SU-DHL-6 (cell line): ENCODE data around the gene DDX28.
A peak's percentile ranks its signal among the peaks of the same experiment; 100 is the strongest.

Experiments used
- H2AFZ ChIP-seq: fragments of 200-600 bp; sonication (generic); 2 replicates; pipeline ENCODE4 v1.6.1; 2014; ENCODE audit warnings: low read depth, mild to moderate bottlenecking, moderate library complexity, mixed read lengths, antibody characterized with exemption, low read length; ENCODE audit not compliant: severe bottlenecking
- H3F3A ChIP-seq: fragments of 200-600 bp; shearing (Covaris generic); 2 replicates; pipeline ENCODE4 v1.6.0; 2016; ENCODE audit warnings: antibody characterized with exemption, mild to moderate bottlenecking; ENCODE audit not compliant: insufficient read depth
- H3K27ac ChIP-seq: fragments of 200-600 bp; sonication (generic); 2 replicates; pipeline ENCODE4 v1.5.1; 2016; ENCODE audit warnings: low read depth, mild to moderate bottlenecking, low read length, moderate library complexity, mixed read lengths
- H3K27me3 ChIP-seq: fragments of 200-600 bp; sonication (generic), shearing (Covaris generic); 2 replicates; pipeline ENCODE4 v1.6.0; 2014; ENCODE audit warnings: mild to moderate bottlenecking, low read length
- H3K36me3 ChIP-seq: fragments of 200-600 bp; sonication (generic); 2 replicates; pipeline ENCODE4 v1.6.1; 2014; ENCODE audit warnings: mild to moderate bottlenecking, low read length, mixed read lengths
- H3K4me2 ChIP-seq: fragments of 300-600, 200-600 bp; shearing (Covaris generic), sonication (generic); 2 replicates; pipeline ENCODE4 v1.6.0; 2014; ENCODE audit warnings: low read length, low read depth, mild to moderate bottlenecking; ENCODE audit not compliant: poor library complexity, severe bottlenecking
- H3K4me3 ChIP-seq: fragments of 200-600 bp; sonication (generic); 2 replicates; pipeline ENCODE4 v1.5.1; 2014; ENCODE audit warnings: antibody characterized with exemption, low read length, mild to moderate bottlenecking, mixed read lengths; ENCODE audit not compliant: insufficient read depth, poor library complexity, severe bottlenecking
- H3K79me2 ChIP-seq: fragments of 200-600 bp; sonication (generic); 2 replicates; pipeline ENCODE4 v1.6.1; 2014; ENCODE audit warnings: mild to moderate bottlenecking, low read length, moderate library complexity; ENCODE audit not compliant: insufficient read depth
- H3K9ac ChIP-seq: fragments of 200-600 bp; sonication (generic); 2 replicates; pipeline ENCODE4 v1.7.0; 2014; ENCODE audit warnings: mild to moderate bottlenecking, low read length
- H3K9me2 ChIP-seq: fragments of 200-600 bp; sonication (generic); replicated peaks from 2 replicates; pipeline ENCODE4 v1.6.1; 2014; ENCODE audit warnings: low read length; ENCODE audit not compliant: insufficient read depth
- H3K9me3 ChIP-seq: fragments of 200-600 bp; sonication (generic); 2 replicates; pipeline ENCODE4 v1.6.1; 2014; ENCODE audit warnings: low read length, mixed read lengths; ENCODE audit not compliant: insufficient read depth
- H4K20me1 ChIP-seq: fragments of 200-600 bp; sonication (generic); 2 replicates; pipeline ENCODE4 v1.6.1; 2014; ENCODE audit warnings: low read depth, mild to moderate bottlenecking, antibody characterized with exemption, low read length, moderate library complexity, mixed read lengths
- CTCF ChIP-seq: fragments of 200-600 bp; sonication (generic); IDR thresholded peaks from one replicate; pipeline ENCODE4 v1.5.1; 2017; ENCODE audit warnings: antibody characterized with exemption, mild to moderate bottlenecking, low read length, moderate library complexity; ENCODE audit not compliant: insufficient read depth, poor library complexity, severe bottlenecking
- EZH2phosphoT487 ChIP-seq: fragments of 200-600 bp; sonication (generic), shearing (Covaris generic); conservative IDR thresholded peaks from 2 replicates; pipeline ENCODE4 v1.6.1; 2018; ENCODE audit warnings: mild to moderate bottlenecking, antibody characterized with exemption, low read length, moderate library complexity, mixed read lengths

DDX28 gene

GRCh38 chr16:68022278-68022727 is 729 bp downstream of the DDX28 start:
- peak overlapping the region; percentile 87 for H3K9ac ChIP-seq
- H3K4me2 ChIP-seq, result peak overlapping the region; percentile 92
- no peaks in the 10 kb centered on the region for H3K36me3 ChIP-seq
- no peak for TF ChIP-seq CTCF
- TF ChIP-seq EZH2phosphoT487, result no peak
- no peaks in the 10 kb centered on the region for H3K27me3 ChIP-seq
- H3K9me3 ChIP-seq, result no peaks in the 10 kb centered on the region
- H3K4me3 ChIP-seq, result peak overlapping the region; percentile 93
- H3K79me2 ChIP-seq, result peaks cover 33% of the 10 kb centered on the region
- peak overlapping the region; percentile 39 for H2AFZ ChIP-seq
- peaks cover 3% of the 10 kb centered on the region; the same call in 1 of the 2 replicates for H4K20me1 ChIP-seq
- no peaks in the 10 kb centered on the region for H3F3A ChIP-seq
- no peaks in the 10 kb centered on the region for H3K9me2 ChIP-seq
- no peak overlapping the region for H3K27ac ChIP-seq

- no peak overlapping the region for H3K27ac ChIP-seq
- H3K9me2 ChIP-seq, result no peaks in the 10 kb centered on the region
- peaks cover 33% of the 10 kb centered on the region for H3K79me2 ChIP-seq
- H3K27me3 ChIP-seq, result no peaks in the 10 kb centered on the region
- H3K9me3 ChIP-seq, result no peaks in the 10 kb centered on the region
- peaks cover 3% of the 10 kb centered on the region; the same call in 1 of the 2 replicates for H4K20me1 ChIP-seq
- H3K4me3 ChIP-seq, result no peak overlapping the region
- no peak for TF ChIP-seq CTCF
- TF ChIP-seq EZH2phosphoT487, result no peak
- H3K4me2 ChIP-seq, result peak overlapping the region; percentile 92
- H3K9ac ChIP-seq, result no peak overlapping the region
- H3F3A ChIP-seq, result no peaks in the 10 kb centered on the region
- no peaks in the 10 kb centered on the region for H3K36me3 ChIP-seq
- no peak overlapping the region for H2AFZ ChIP-seq
Measured at GRCh38 chr16:68021490-68021889, 1.5 kb downstream of the DDX28 start.

GRCh38 chr16:68019167-68019680 is 3.8 kb downstream of the DDX28 start:
- no peak overlapping the region for H3K27ac ChIP-seq
- no peak overlapping the region for H3K4me2 ChIP-seq
- no peak for TF ChIP-seq EZH2phosphoT487
- TF ChIP-seq CTCF, result no peak
- H2AFZ ChIP-seq, result no peak overlapping the region
- no peaks in the 10 kb centered on the region for H3F3A ChIP-seq
- peaks cover 3% of the 10 kb centered on the region; the same call in 1 of the 2 replicates for H4K20me1 ChIP-seq
- H3K36me3 ChIP-seq, result no peaks in the 10 kb centered on the region
- H3K27me3 ChIP-seq, result no peaks in the 10 kb centered on the region
- H3K9ac ChIP-seq, result no peak overlapping the region
- H3K9me2 ChIP-seq, result no peaks in the 10 kb centered on the region
- H3K9me3 ChIP-seq, result no peaks in the 10 kb centered on the region
- no peak overlapping the region for H3K4me3 ChIP-seq
- H3K79me2 ChIP-seq, result peaks cover 29% of the 10 kb centered on the region
